GM06990 (cell line): ENCODE measurements around the gene SFMBT1.

ENCODE experiments used
- DNase-seq: peaks from one replicate; pipeline ENCODE4 v3.0.0-alpha.2; 2011; ENCODE audit not compliant: insufficient read length; ENCODE audit errors: extremely low read depth
- H3K27me3 ChIP-seq: replicated peaks from 2 replicates; pipeline ENCODE4 v1.6.0; 2011; ENCODE audit warnings: low read length; ENCODE audit not compliant: control insufficient read depth, insufficient read depth
- H3K36me3 ChIP-seq: 2 replicates; pipeline ENCODE4 v1.5.1; 2011; ENCODE audit warnings: low read length; ENCODE audit not compliant: control insufficient read depth, insufficient read depth
- H3K4me3 ChIP-seq: replicated peaks from 2 replicates; pipeline ENCODE4 v1.5.1; 2011; ENCODE audit warnings: low read depth, mild to moderate bottlenecking, control low read depth, low read length
- TF ChIP-seq, protein P1 (sequence below): IDR thresholded peaks from 2 replicates; pipeline ENCODE4 v1.5.1; 2011; ENCODE audit warnings: low read length, control low read depth, mild to moderate bottlenecking, inconsistent platforms; ENCODE audit not compliant: insufficient read depth, poor library complexity, severe bottlenecking

SFMBT1 gene

DNA sequence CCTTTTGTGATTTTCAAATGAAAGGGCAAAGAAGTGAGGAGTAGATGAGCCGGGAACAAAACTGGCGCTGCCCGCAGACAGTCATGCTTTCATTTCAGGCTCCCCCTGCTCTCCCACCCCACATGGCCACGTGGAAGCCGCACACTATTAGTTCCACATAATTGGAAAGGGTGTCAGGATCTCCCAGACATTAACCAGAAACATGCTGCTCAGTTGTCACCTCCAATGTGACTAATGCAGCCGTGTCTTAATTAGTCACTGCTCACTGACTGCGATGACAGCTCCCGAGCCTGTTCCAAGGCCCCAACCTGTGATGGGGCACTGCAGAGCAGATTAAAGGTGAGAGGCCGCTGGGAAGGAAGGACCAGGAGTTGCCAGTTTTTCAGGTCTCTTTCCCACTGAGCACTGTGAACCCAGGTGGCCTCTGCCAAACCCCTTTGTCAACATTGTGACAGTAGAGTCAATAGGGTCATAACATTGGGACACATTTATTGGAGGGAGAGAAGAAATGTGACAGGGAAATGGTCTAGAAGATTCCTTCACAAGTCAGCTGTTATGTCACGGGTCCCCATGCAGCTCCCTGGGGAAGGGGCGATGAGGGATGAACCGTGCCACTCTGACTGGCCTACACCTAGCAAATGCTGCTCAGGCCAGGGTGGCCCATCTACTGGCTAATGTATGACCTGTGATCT is 38.6 kb upstream of the SFMBT1 start:
- Histone ChIP-seq H3K27me3 (no peaks in the 10 kb centered on the region), H3K36me3 (peaks cover 8% of the 10 kb centered on the region), H3K4me3 (no peak overlapping the region)
- DNase-seq, result no peak
- TF ChIP-seq, protein P1, sequence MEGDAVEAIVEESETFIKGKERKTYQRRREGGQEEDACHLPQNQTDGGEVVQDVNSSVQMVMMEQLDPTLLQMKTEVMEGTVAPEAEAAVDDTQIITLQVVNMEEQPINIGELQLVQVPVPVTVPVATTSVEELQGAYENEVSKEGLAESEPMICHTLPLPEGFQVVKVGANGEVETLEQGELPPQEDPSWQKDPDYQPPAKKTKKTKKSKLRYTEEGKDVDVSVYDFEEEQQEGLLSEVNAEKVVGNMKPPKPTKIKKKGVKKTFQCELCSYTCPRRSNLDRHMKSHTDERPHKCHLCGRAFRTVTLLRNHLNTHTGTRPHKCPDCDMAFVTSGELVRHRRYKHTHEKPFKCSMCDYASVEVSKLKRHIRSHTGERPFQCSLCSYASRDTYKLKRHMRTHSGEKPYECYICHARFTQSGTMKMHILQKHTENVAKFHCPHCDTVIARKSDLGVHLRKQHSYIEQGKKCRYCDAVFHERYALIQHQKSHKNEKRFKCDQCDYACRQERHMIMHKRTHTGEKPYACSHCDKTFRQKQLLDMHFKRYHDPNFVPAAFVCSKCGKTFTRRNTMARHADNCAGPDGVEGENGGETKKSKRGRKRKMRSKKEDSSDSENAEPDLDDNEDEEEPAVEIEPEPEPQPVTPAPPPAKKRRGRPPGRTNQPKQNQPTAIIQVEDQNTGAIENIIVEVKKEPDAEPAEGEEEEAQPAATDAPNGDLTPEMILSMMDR, result no peak

- no peaks in the 10 kb centered on the region for H3K27me3 ChIP-seq
- H3K36me3 ChIP-seq, result peaks cover 4% of the 10 kb centered on the region
- H3K4me3 ChIP-seq, result no peak overlapping the region
- no peak for DNase-seq
- TF ChIP-seq, protein P1, result no peak
Measured at GRCh38 chr3:53083949-53084309, 38.1 kb upstream of the SFMBT1 start.

GRCh38 chr3:53083521-53083920 is 37.6 kb upstream of the SFMBT1 start:
- TF ChIP-seq, protein P1, result no peak
- DNase-seq, result no peak
- H3K27me3 ChIP-seq, result no peaks in the 10 kb centered on the region
- H3K36me3 ChIP-seq, result peaks cover 4% of the 10 kb centered on the region
- H3K4me3 ChIP-seq, result no peak overlapping the region

DNA sequence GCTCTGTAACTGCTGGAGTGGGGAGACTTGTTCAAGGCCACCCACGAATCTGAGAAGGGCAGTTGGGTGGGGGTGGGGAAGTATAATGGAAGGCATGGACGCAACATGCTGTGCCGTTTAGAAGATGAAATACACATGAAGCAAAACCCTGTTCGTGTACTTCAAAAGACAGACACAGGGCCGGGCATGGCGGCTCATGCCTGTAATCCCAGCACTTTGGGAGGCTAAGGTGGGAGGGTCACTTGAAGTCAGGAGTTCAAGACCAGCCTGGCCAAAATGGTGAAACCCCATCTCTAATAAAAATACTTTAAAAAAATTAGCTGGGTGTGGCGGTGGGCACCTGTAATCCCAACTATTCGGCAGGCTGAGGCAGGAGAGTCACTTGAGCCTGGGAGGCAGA is 36.9 kb upstream of the SFMBT1 start:
- Histone ChIP-seq H3K27me3 (no peaks in the 10 kb centered on the region), H3K4me3 (no peak overlapping the region), H3K36me3 (peaks cover 3% of the 10 kb centered on the region)
- DNase-seq, result no peak
- TF ChIP-seq, protein P1, result no peak

GRCh38 chr3:53081318-53081717 is 35.4 kb upstream of the SFMBT1 start:
- Histone ChIP-seq H3K4me3 (no peak overlapping the region), H3K27me3 (no peaks in the 10 kb centered on the region), H3K36me3 (peaks cover 3% of the 10 kb centered on the region; the same call in 1 of the 2 replicates)
- TF ChIP-seq, protein P1, result no peak
- no peak for DNase-seq
